CD4-positive, alpha-beta T cell treated with Interleukin-4 for 1 hour (primary cell): ENCODE measurements around the gene GOLGA6C.
"Not testable (repeated sequence)": the region's sequence is repeated elsewhere in the genome, so short reads cannot be mapped to it uniquely, and the experiment has no call there.

Experiments used
- DNase-seq, 2 donors: peaks; one replicate each; pipeline ENCODE4 v3.0.0-alpha.2; 2020 to 2022

The GOLGA6C gene

GRCh38 chr15:75227663-75228280, 30.4 kb upstream of the GOLGA6C start:
- DNase-seq = no peak

GRCh38 chr15:75228787-75229186, 29.3 kb upstream of the GOLGA6C start:
- no peak for DNase-seq

GRCh38 chr15:75229191-75230015, 28.7 kb upstream of the GOLGA6C start:
- DNase-seq = no peak

GRCh38 chr15:75230016-75230343, 28.2 kb upstream of the GOLGA6C start:
- no peak for DNase-seq

GRCh38 chr15:75230551-75231371, 27.4 kb upstream of the GOLGA6C start:
- DNase-seq = no peak

GRCh38 chr15:75231836-75232235, 26.3 kb upstream of the GOLGA6C start:
- no peak for DNase-seq

GRCh38 chr15:75232252-75232813, 25.8 kb upstream of the GOLGA6C start:
- DNase-seq = no peak

GRCh38 chr15:75232826-75233503, 25.2 kb upstream of the GOLGA6C start:
- peak in 1 of 2 donors; percentile 4 for DNase-seq

GRCh38 chr15:75233504-75234190, 24.5 kb upstream of the GOLGA6C start:
- DNase-seq = peak in 1 of 2 donors; percentile 8

- no peak for DNase-seq
Measured at GRCh38 chr15:75234191-75234810, 23.8 kb upstream of the GOLGA6C start.

- peak in 1 of 2 donors; percentile 9 for DNase-seq
Measured at GRCh38 chr15:75235051-75235673, 23.0 kb upstream of the GOLGA6C start.

- DNase-seq = peak in 1 of 2 donors; percentile 10
Measured at GRCh38 chr15:75235760-75236729, 22.1 kb upstream of the GOLGA6C start.

- peak in 1 of 2 donors; percentile 5 for DNase-seq
Measured at GRCh38 chr15:75237316-75237982, 20.7 kb upstream of the GOLGA6C start.

- DNase-seq = peak in 1 of 2 donors; percentile 8
Measured at GRCh38 chr15:75238150-75238549, 20.0 kb upstream of the GOLGA6C start.

- not testable (repeated sequence) for DNase-seq
Measured at GRCh38 chr15:75245741-75246140, 12.4 kb upstream of the GOLGA6C start.

GRCh38 chr15:75248991-75249390, 9.1 kb upstream of the GOLGA6C start:
- DNase-seq = not testable (repeated sequence)

GRCh38 chr15:75249726-75250125, 8.4 kb upstream of the GOLGA6C start:
- no peak for DNase-seq

GRCh38 chr15:75251343-75251742, 6.8 kb upstream of the GOLGA6C start:
- not testable (repeated sequence) for DNase-seq

- not testable (repeated sequence) for DNase-seq
Measured at GRCh38 chr15:75252285-75252684, 5.8 kb upstream of the GOLGA6C start.
